K562 (cell line): ENCODE measurements around the gene SCAMP3. TPM values are rescaled to one million over a fixed set of nuclear protein-coding genes. Genes with fewer than 3 reads are reported as not detected.

Experiments
- BCOR ChIP-seq: fragments of 450-650 bp; IDR thresholded peaks from 2 replicates; pipeline ENCODE4 v1.6.1; 2016
- BRD4 ChIP-seq: fragments of 200-600 bp; sonication (generic); IDR thresholded peaks from 2 replicates; pipeline ENCODE4 v1.6.1; 2017; ENCODE audit warnings: inconsistent platforms
- CBX5 ChIP-seq: IDR thresholded peaks from 2 replicates; pipeline ENCODE4 v1.6.1; 2014; ENCODE audit warnings: low read depth, borderline replicate concordance
- COPS2 ChIP-seq: fragments of 450-650 bp; conservative IDR thresholded peaks from 2 replicates; pipeline ENCODE4 v1.6.1; 2016; ENCODE audit warnings: mild to moderate bottlenecking, moderate library complexity
- FOXM1 ChIP-seq, 2 experiments: fragments of 450-650 bp in 1 of 2; sonication (generic) in 1 of 2; formaldehyde crosslinking in 1 of 2; IDR thresholded peaks; 2 replicates each; pipeline versions ENCODE4 v1.6.1 to v1.9.0; 2017 to 2022; ENCODE audit warnings: low read depth in 2 of 2, mild to moderate bottlenecking in 2 of 2, missing genetic modification reagents in 1 of 2, moderate library complexity in 1 of 2
- HDGF ChIP-seq: fragments of 450-650 bp; IDR thresholded peaks from 2 replicates; pipeline ENCODE4 v1.6.1; 2016
- HNRNPUL1 ChIP-seq: fragments of 200-400 bp; formaldehyde crosslinking; IDR thresholded peaks from 2 replicates; pipeline ENCODE4 v1.6.1; 2017; ENCODE audit warnings: low read length
- IRF1 ChIP-seq: sonication (generic); formaldehyde crosslinking; IDR thresholded peaks from 2 replicates; pipeline ENCODE4 v1.8.0; 2022; ENCODE audit warnings: missing genetic modification reagents, mild to moderate bottlenecking, borderline replicate concordance
- KLF10 ChIP-seq: fragments of 250-450 bp; sonication (Bioruptor Pico); IDR thresholded peaks from 2 replicates; pipeline ENCODE4 v1.6.1; 2021; ENCODE audit warnings: matching md5 sums
- MAFF ChIP-seq: IDR thresholded peaks from 2 replicates; pipeline ENCODE4 v1.6.1; 2012; ENCODE audit warnings: low read length, improper control_type of control experiment
- MCM3 ChIP-seq: fragments of 450-650 bp; IDR thresholded peaks from 2 replicates; pipeline ENCODE4 v1.6.1; 2016
- MED1 ChIP-seq: sonication (generic); formaldehyde crosslinking; IDR thresholded peaks from 2 replicates; pipeline ENCODE4 v1.8.1; 2023; ENCODE audit warnings: missing genetic modification reagents, borderline replicate concordance
- NCOA6 ChIP-seq: fragments of 450-650 bp; IDR thresholded peaks from 2 replicates; pipeline ENCODE4 v1.6.1; 2017; ENCODE audit warnings: mild to moderate bottlenecking
- NEUROD1 ChIP-seq: fragments of 150-350 bp; IDR thresholded peaks from 2 replicates; pipeline ENCODE4 v1.6.1; 2014; ENCODE audit warnings: borderline replicate concordance, low read length, low read depth; ENCODE audit not compliant: partially characterized antibody
- RFX1 ChIP-seq: fragments of 450-650 bp; IDR thresholded peaks from 2 replicates; pipeline ENCODE4 v1.6.1; 2016; ENCODE audit warnings: mild to moderate bottlenecking, moderate library complexity
- RNF219 ChIP-seq: fragments of 250-450 bp; sonication (Bioruptor Pico); IDR thresholded peaks from 2 replicates; pipeline ENCODE4 v1.5.0; 2022; ENCODE audit warnings: mild to moderate bottlenecking
- SAP30 ChIP-seq: fragments of 200-600 bp; sonication (generic); IDR thresholded peaks from 2 replicates; pipeline ENCODE4 v1.6.1; 2012; ENCODE audit warnings: borderline replicate concordance, low read depth, mild to moderate bottlenecking, moderate library complexity, low read length, control low read depth, inconsistent platforms; ENCODE audit not compliant: insufficient read depth, poor library complexity, severe bottlenecking
- SNIP1 ChIP-seq: fragments of 450-650 bp; IDR thresholded peaks from 2 replicates; pipeline ENCODE4 v1.7.1; 2017; ENCODE audit warnings: low read depth, mild to moderate bottlenecking
- SRSF7 ChIP-seq: fragments of 200-400 bp; formaldehyde crosslinking; optimal IDR thresholded peaks from 2 replicates; pipeline ENCODE3; 2017; ENCODE audit warnings: mild to moderate bottlenecking, low read depth, low read length
- TAL1 ChIP-seq: fragments of 450-650 bp; IDR thresholded peaks from 2 replicates; pipeline ENCODE4 v1.6.1; 2016; ENCODE audit warnings: mild to moderate bottlenecking
- TCFL5 ChIP-seq: fragments of 250-450 bp; sonication (Bioruptor Pico); conservative IDR thresholded peaks from 2 replicates; pipeline ENCODE4 v1.6.1; 2021; ENCODE audit warnings: mild to moderate bottlenecking, moderate library complexity, matching md5 sums
- TRIM28 ChIP-seq: fragments of 450-650 bp; IDR thresholded peaks from 2 replicates; pipeline ENCODE4 v1.6.1; 2017
- ZNF174 ChIP-seq: fragments of 250-450 bp; sonication (Bioruptor Pico); IDR thresholded peaks from 2 replicates; pipeline ENCODE4 v1.4.0; 2020; ENCODE audit warnings: mild to moderate bottlenecking
- ZNF3 ChIP-seq: fragments of 250-450 bp; sonication (Bioruptor Pico); IDR thresholded peaks from 2 replicates; pipeline ENCODE4 v1.5.0; 2021; ENCODE audit warnings: mild to moderate bottlenecking, moderate library complexity
- ZNF316 ChIP-seq: fragments of 450-650 bp; IDR thresholded peaks from 2 replicates; pipeline ENCODE4 v1.6.1; 2016
- ZNF324 ChIP-seq: fragments of 250-450 bp; sonication (Bioruptor Pico); IDR thresholded peaks from 2 replicates; pipeline ENCODE4 v1.4.0; 2020; ENCODE audit warnings: mild to moderate bottlenecking
- ZNF707 ChIP-seq: fragments of 250-450 bp; sonication (Bioruptor Pico); conservative IDR thresholded peaks from 2 replicates; pipeline ENCODE4 v1.8.0; 2022; ENCODE audit warnings: inconsistent platforms, mild to moderate bottlenecking, moderate library complexity
- ZNF740 ChIP-seq, 3 experiments: fragments of 200-800 bp in 1 of 3; sonication (Bioruptor generic) in 1 of 3; sonication (generic) in 1 of 3; formaldehyde crosslinking in 1 of 3; IDR thresholded peaks; 2 replicates each; pipeline versions ENCODE4 v1.6.1 to v1.8.0; 2016 to 2022; ENCODE audit warnings: mild to moderate bottlenecking in 2 of 3, missing compliant biosample characterization in 2 of 3, missing genetic modification characterization in 2 of 3, missing genetic modification reagents in 1 of 3
- polyA plus RNA-seq, 8 experiments: library from polyadenylated mRNA; depleted of rRNA in 4 of 8; stranded (reverse) in 5 of 8; unstranded in 3 of 8; fragments of >200 nt; fragmentation: Nextera tagmentation in 2 of 8; fragmentation: Illumina TruSeq in 1 of 8; extraction: Ambion mirVana in 2 of 8; extraction: Trizol in 1 of 8; gene quantifications; 2 replicates each; pipeline versions ENCODE4 v1.2.1 to v1.2.3, GENCODE V29; 2011 to 2014; ENCODE audit warnings: inconsistent platforms in 1 of 8, missing spikeins in 1 of 8
- total RNA-seq, 7 experiments: library from RNA; depleted of rRNA in 6 of 7; stranded (reverse); fragments of >200 nt in 6 of 7; fragmentation: Illumina TruSeq in 2 of 7; extraction: Trizol in 2 of 7; gene quantifications; 2 replicates each; pipeline versions ENCODE4 v1.2.1 to v1.2.3, GENCODE V29; 2011 to 2021; ENCODE audit warnings: low replicate concordance in 1 of 7

SCAMP3 gene
- total and polyA plus RNA-seq, 9 of the 15 experiments (the other 6 are each of a cell fraction or from before 2014, with no cell fraction given): 14.2 to 131 (median 86.1) TPM

- TF ChIP-seq ZNF3 (CRISPR knock-in tag) (no peak), NCOA6 (no peak), NEUROD1 (peak; percentile 49), SAP30 (no peak), HNRNPUL1 (no peak), BRD4 (no peak), ZNF174 (CRISPR knock-in tag) (no peak), ZNF324 (no peak), CBX5 (no peak), RFX1 (no peak), MCM3 (no peak), ZNF707 (CRISPR knock-in tag) (no peak), SRSF7 (no peak), TRIM28 (no peak), IRF1 (CRISPR knock-in tag) (no peak), TCFL5 (CRISPR knock-in tag) (no peak), FOXM1 (IDR thresholded peaks at IDR 0.05; ENCODE audit: low read depth) (no peak), FOXM1 (CRISPR knock-in tag; IDR thresholded peaks at IDR 0.05; ENCODE audit: low read depth) (no peak), TAL1 (no peak), RNF219 (CRISPR knock-in tag) (no peak), BCOR (peak; percentile 24; the same call in 1 of the 2 replicates), ZNF316 (no peak), KLF10 (CRISPR knock-in tag) (no peak), MAFF (no peak), MED1 (CRISPR knock-in tag) (no peak), SNIP1 (no peak), ZNF740 (CRISPR knock-in tag; IDR thresholded peaks at IDR 0.05) (no peak), ZNF740 (tag; IDR thresholded peaks at IDR 0.05) (no peak), HDGF (peak; percentile 92), COPS2 (no peak)
These were observed 11.3 kb downstream of the SCAMP3 start (continued) for GRCh38 chr1:155250633-155251449.
